GM19324 (cell line): ENCODE results near the gene CCDC88C.

Source experiments
- ATAC-seq: cut with Tn5 transposase; IDR thresholded peaks from one replicate; pipeline ENCODE4 v1.9.1; 2021; ENCODE audit warnings: mild to moderate bottlenecking, moderate library complexity; ENCODE audit not compliant: unreplicated experiment, low FRiP score

CCDC88C gene

DNA sequence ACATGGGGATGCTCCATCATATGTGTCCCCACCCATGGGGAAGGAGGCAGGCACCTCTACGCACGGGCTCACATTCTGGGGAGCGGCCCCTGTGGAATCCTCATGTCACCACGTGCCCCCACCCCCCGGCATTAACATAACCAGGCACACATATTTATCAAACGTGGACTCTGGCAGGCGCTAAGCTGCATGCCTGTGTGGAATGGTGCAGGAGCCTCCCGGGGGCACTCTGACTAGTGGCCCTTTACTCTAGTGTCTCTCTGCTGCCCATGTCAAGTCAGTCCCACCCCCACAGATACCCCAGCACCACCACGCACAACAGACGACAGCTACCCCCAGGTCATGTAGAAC, 66.1 kb downstream of the CCDC88C start:
- ATAC-seq = no peak

DNA sequence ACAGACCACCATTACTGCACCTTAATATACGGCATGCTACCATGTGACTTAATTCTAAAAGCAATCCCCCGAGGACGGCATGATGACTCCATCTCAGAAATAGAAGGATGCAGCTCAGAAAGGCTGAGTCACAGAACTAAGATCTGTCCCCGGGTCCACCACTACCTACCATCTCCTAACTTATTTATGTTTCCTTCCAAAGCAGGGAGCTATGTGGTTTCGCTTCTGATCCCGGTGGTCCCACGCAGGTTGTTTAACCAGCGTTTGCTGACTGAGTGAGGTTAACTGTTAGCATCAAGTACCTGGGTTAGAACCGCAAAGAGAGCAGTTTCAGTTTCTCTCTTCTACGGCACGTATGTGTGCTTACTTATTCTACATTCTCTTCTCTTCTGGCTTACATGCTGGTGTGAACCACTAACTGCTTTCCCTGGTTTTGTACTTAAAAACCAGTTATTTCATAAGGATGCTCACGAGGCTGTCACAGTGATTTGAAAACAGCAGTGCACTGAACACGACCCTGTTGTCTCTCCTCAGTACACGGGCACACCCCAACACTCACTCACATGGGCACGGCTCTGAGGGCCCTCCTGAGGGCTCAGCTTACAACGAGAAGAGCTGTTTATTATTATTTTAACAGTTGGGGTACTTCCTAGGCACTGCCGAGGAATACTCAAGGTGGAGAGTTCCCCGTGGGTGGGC, 66.7 kb downstream of the CCDC88C start:
- ATAC-seq = peak; percentile 49

DNA sequence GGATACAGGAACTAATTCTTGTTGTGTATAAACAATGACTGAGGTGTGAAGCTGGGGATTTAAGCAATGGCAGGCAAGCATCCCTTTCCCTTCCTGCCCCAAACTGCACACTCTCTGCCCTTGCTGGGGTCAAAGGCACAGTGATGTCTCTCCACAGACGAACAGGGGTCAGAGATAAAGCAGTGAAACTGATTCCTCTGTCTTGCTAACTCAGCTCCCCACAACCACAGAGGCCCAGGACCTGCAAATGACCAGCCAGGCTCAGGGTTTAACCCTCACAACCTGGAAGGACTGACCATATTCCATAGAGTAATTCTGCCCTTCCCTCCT, 67.2 kb downstream of the CCDC88C start:
- peak; percentile 6 for ATAC-seq

DNA sequence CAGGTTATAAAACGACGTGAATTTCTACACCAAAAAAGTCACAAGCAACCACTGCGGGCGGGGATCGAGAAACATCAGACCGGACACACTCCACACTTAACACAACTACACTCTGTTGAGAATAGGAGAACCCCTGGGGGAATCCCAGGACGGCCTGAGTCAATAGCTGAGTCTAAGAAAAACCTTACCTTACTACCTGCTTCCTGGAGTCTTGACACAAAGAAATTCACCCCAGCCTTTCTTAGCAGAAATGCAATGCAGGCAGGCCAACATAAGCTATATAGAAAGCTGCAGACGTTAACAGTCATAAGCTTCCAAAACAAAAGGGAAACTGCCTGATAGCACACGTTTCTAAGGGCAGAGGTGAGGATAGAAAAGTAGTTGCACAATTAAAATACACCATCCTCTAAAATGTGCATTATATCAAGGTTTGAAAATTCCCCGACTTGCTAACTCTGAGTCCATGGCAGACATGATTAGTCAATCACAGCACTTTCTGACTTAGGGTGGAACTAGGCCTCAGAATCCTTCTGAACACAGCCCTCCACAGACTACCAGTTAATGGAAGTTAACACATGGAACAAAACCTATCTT, 68.0 kb downstream of the CCDC88C start:
- peak; percentile 47 for ATAC-seq

DNA sequence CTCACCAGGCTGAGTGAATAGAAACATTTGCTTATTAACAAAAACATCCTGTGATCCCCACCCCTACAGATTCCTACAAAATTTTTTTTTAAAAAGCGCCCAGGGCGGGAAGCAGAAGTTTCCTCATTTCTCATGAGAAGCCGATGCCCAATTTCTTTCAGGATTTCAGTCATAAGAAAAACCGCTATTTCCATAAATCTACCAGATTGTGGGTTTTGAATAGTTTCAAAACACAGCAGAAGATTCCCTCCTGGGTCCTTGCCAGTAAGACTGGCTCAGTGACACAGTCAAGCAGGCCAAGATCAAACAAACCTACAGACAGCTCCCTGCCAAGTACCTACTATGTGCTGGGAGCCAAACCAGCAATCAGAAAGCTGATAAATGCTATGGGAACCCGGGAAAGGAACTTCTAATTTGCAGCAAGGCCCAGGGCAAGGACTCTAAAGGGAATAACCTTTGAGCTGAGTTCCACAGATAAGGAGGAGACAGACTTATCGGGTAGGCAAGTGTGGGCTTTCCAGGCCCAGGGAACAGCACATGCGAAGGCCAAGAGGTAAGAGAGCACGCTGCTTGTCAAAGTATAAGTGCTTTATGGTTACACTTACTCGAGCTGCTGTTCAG, 68.7 kb downstream of the CCDC88C start:
- peak; percentile 14 for ATAC-seq

DNA sequence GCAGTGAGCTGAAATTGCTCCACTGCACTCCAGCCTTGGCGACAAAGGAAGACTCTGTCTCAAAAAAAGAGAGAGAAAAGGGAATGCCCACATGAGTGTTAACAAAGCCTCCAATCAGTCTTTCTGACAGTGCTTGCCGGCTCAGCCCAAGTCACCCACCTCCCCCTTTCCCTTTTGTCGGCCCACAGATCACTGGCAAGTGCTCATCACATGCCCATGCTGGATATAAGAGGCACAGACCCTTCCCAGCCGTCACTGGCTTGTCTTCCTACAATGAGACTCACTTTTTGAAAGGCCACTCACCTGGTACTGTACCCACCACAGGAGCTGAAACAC, 70.8 kb downstream of the CCDC88C start:
- no peak for ATAC-seq

DNA sequence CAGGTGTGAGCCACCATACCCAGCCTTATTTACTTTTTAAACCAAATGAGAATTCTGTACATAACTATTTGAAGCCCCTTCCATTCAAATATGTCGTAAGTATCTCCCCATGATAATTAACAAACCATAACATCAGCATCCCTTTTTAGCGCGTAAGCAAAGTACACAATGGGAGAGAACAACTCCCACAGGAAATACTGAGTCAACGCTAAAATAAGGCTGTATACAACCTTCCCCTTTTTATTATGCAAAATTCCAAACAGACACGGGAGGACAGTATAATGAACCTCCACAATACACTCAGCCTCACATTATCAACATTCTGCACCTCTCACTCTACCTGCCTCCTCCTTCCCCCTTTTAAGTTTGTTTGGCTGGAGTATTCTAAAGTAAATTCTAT, 73.5 kb downstream of the CCDC88C start:
- ATAC-seq = no peak

DNA sequence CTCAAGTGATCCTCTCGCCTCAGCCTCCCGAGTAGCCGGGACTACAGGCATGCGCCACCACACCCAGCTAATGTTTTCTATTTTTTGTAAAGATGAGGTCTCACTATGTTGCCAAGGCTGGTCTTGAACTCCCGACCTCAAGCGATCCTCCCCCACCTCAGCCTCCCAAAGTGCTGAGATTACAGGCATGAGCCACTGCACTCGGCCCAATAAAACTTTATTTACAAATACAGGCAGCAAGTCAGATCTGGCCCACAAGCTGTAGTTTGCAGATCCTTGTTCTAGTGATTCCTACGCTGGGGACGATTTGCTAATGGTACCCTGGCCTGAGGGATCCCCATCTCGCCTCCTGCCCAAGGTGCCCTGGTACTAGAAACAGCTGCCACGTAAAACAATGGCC, 74.6 kb downstream of the CCDC88C start:
- no peak for ATAC-seq

DNA sequence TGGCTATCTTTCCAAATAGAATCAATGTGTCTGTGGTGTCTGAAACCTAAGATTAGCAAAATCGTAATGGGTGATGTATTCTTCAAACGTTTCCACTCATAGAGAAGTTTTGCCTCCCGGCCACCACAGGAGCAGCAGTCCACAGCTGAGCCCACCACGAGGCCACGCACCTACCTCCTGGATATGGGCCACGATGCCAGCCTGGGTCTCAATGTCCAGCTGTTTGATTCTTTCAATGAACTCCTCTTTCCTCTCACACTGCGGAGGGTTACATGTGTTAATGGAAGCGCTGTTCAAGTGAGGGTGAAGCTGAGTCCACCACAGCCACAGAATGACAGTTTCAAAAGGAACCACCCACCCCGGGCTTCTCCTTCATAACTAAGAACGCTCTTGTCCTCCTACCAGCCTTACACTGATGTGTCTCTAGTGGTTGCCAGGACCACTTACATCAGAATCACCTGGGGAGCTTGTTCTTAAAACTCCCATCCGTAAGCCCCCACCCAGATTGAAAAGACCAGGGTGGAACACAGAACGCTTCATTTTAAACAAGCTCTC, 75.3 kb downstream of the CCDC88C start:
- no peak for ATAC-seq

DNA sequence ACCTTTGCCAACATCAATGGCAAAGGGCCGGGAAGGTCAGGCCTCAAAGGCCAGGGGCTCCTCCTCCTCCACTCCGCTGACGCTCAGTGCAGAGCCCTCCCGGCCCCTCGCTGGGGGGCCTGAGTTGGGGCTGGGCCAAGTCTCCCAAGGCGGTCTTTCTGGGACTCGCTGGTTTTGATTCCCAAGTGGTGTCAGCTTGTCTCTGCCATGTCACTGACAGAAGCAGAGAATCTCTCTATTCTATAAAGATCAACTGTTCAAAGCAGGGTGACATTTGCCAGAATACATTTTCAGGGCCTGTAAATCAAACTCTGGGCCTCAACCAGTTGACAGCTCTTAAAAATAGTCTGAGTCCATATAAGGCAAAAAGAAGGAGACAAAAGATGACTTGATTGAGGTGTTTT, 75.9 kb downstream of the CCDC88C start:
- ATAC-seq = no peak

DNA sequence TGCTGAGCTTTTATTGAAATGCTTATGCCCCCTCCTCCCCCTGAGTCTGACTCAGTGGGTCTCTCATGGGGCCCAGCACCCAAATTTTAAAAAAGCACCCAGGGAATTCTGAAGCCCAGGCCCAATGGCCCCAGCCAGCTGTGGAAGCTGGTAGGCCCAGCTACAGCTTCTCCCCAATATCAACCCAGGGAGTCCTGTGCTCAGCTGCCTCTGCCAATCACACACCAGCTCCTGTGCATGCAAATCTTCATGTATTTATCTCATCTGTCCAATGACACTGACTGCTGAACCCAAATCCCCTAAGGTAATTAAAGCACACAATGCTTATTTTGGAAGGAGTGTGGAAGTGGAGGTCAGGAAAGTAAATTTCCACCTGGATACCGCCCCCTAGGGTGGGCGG, 76.3 kb downstream of the CCDC88C start:
- ATAC-seq = no peak

DNA sequence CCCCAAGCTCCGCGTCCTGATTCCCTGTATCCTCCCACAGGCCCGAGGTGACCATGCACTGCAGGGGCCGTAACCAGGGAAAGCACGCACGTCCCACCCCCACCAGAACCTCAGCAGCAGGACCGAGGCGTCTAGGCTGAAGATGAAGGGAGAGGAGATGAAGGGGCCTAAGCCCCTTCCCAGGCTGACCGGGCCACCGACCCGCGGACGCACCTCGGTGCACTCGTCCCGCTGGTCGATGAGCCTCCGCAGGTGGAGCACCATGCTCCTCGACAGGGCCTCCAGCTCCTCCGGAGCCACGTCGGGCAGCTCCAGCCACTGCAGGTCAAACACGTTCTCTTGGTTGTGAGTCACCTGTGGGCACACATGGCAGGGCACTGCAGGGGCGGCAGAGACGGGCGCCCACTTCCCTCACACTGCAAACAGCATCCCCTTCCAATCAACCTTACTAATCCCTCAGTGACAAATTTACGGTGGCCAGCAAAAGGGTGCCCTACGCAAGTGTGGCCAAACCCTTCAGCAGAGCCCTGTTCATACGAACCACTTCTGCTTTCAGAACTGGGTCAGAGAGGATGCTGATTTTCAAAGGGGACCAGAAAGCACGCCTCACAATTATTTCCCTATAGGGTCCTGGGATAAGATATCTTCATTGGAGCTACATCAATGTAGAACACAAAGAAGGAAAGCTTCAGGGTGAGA, 77.8 kb downstream of the CCDC88C start:
- no peak for ATAC-seq

DNA sequence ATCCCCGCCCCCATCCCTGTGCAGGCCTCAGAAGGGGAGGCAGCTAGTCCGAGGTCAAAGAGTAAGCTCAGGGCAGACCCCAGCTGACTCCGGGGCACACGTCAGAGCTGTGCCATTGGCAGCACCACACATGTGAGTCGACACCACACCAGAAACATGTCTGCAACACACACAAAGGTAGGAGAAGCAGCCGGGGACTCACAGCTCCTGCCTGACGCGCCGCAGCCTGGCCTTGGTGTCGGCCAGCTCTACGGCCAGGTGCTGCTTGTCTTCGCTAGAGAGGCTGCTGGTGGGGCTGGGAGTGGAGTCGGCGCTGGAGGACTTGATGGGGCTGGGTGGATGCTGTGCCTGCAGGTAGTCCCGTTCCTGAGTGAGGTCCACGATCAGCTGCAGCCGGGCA, 78.5 kb downstream of the CCDC88C start:
- no peak for ATAC-seq

DNA sequence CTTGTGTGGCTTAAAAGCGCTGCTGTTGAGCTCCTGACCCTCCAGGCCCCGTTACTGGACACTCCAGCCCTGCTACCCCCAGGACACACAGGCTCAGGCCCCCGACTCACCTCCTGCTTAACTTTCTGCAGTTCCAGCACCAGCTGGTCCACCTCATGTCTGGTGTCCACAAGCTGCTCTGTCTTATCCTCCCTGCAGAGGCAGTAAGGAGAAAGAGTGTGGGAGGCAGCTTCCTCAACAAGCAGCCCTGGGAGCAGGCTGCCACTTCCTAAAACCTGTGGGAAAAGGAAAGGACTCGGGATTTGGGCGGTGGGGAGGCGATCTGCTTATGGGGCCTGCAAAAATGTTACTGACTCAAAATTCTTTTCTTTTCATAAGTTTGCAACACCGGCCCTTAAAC, 79.2 kb downstream of the CCDC88C start:
- ATAC-seq = no peak

DNA sequence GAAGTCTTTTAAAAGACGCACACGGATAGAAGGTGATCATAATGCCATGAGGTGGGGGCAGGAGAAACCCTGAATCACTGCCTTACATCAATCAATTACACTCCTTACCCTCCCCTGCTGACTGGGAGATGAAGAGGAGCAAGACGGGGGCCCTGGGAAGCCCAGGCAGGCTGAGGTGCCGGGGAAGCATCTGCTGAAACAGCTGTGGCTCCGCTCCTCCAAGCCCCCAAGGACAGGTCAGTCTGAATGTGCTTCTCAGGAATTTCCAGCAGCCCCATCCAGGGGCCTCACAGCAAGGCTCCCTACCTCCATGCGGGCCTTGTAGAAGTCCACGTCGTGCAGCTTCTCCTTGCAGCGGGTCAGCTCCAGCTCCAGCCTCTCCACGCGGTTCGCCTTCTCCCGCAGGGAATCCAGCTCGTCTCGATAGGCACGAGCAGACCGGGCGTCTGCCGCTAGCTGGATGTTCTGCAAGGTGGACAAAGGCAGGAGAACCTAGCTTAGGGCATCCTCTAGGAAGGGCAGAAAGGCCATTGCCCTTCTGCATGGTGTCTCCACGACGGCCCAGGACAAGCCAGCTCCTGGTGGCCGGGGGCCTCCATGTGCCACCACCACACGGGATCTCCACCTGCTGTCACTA, 79.8 kb downstream of the CCDC88C start:
- no peak for ATAC-seq

DNA sequence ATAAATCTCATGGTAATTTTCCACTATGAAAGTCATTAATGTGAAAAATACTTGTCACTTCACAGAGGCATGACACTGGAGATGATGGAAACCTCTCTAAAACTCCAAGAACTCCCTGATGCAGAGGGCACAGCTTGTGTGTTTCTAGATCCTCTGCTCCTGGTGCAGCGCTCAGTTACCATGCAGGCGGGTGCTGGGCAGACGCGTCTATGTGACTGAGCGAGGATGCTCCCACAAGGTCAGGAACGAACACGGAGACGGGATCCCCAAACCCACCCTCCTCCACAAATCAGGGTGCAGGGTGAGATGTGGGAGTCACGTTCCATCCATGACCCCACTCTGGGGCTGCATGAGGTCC, 81.5 kb downstream of the CCDC88C start:
- ATAC-seq = no peak

DNA sequence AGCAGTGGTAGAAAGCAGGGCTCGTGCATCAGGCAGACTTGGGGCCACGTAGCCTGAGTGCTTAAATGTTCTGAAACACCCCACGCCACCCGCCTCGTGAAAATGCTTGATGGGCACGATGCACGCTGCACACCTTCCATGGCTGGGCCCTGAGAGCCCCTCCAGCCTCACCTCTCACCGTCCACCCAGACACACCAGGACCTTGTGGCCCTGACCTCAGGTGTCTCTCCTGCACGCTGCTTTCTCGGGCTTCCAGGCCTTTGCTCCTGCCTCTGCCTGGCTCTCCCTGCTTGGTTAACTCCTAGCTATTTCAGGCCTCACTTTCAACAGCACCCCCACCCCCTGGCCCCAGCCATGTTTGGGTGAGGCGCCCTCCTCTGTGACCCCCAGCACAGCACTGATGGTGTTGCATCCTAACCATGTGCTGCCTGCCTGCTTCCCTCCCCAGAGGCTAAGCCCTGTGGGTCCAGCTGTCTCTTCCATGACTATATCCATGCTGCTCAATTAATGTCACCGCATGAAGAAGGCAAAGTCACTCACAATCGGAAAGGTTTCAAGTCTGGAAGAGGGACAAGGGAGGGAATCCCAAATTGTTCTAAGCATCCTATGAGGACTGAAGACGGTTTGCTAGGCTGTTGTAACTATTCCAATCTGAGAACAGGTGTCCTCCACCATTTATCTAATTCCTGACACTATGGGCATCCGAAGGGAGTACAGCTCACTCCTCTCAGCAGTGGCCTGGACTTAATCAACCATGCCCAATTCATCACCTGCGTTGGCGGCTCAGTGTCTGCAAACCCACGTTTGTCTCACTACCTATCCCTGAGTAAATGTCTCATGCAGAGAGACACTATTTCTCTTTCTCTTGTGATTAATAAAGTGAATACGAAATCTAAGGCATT, 82.2 kb downstream of the CCDC88C start:
- ATAC-seq = no peak

DNA sequence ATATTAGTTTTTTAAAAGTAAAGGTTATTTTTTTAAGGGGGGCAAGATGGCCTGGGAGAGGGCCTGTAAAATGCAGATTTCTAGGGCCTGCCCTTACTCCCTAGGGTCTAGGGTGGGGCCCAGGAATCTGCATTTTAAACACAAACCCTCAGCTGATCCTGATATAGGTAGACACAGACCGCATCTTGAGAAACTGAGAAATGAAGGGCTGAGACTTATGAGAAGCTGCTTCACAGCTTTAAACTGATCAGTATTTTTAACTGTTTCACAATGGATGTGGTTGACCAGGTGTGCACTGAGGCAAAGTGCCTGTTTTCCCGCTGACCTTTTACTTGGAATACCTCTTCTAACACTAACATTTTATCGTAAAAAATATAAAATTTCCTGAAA, 84.0 kb downstream of the CCDC88C start:
- ATAC-seq = no peak

DNA sequence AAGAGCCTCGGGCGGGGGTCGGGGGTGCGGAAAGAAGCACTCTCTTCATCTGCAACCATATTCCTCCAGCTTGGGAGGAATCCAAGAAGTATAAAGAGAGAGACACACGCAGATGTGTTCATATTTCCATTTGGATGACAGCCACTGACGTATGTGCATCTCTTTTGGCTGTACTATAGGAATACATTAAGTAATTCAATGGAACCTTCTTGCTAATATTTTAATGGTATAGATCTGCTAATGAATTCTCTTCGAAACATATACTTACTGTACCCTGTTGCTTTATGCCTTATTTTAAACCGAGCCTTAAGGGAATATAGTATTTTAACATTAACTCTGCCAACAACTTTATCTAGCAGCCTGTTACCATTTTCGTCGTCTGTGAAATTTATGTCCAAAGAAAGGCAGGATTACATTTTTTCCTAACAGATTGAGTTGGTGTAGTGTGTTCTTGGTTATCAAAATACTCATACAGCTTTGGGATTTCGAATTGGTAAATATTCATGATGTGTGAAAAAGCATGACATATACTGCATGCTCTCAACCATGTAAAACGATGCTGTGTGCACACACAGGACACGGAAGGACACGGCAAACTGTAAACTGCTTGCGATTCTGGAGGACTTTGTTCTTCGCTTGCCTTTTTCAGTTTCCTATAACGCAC, 84.5 kb downstream of the CCDC88C start:
- ATAC-seq = no peak
